Measurements from ENCODE around the gene TNK1. TPM values are rescaled to one million over a fixed set of nuclear protein-coding genes. Genes with fewer than 3 reads are reported as not detected.

The TNK1 gene
- total RNA-seq, 1 experiment from 2014 or later = 16.8 TPM

- H2AFZ ChIP-seq (ENCODE audit: low read depth, low read length, poor library complexity, severe bottlenecking) = no peak within 1 kb of the TSS
- no peaks in the 10 kb centered on the region for H3K9me2 ChIP-seq (ENCODE audit: insufficient read depth)
- peak within 1 kb of the TSS; percentile 88 for H3K9ac ChIP-seq (ENCODE audit: low read length)
- intact Hi-C loops (cut with micrococcal nuclease) = loop anchor here (2.0 to 5.0 kb wide), 3 partner anchors 45 to 305 kb away; partner anchors contain the start of genes EIF5A and POLR2A
- ATAC-seq = peak; percentile 76
- H3K4me1 ChIP-seq (ENCODE audit: control insufficient read depth in 1 of 2, insufficient read depth in 2 of 2, low read length in 2 of 2) = peaks cover 29 to 69% of the 10 kb centered on the region in 2 experiments
- POLR2A ChIA-PET = interaction anchor here (1.0 kb wide), 1 partner anchor 22 kb away, joined by 4 read pairs; no protein-coding TSS in a partner anchor
- H3K4me2 ChIP-seq (ENCODE audit: low read length) = peak within 1 kb of the TSS; percentile 80
- H3K27ac ChIP-seq (ENCODE audit: low read depth, low read length) = peak within 1 kb of the TSS; percentile 99
- RAD21 ChIA-PET (ENCODE audit: low non-redundant PET in 1 of 2, low total read pairs in 2 of 2, uncharacterized antibody in 2 of 2, unreplicated experiment in 2 of 2) = no interaction called here
- CTCF ChIA-PET = interaction anchor here (0.9 to 1.1 kb wide), 2 partner anchors 22 to 85 kb away, joined by 3 read pairs; no protein-coding TSS in a partner anchor
- H3K36me3 ChIP-seq (ENCODE audit: control insufficient read depth in 1 of 2, insufficient read depth in 2 of 2, low read length in 2 of 2) = no peaks in the 10 kb centered on the region
- no peaks in the 10 kb centered on the region for H3K9me3 ChIP-seq (ENCODE audit: control insufficient read depth in 1 of 2, insufficient read depth in 1 of 2, low read depth in 1 of 2, low read length in 2 of 2)
- BruUV-seq (replicated peaks) = no TSS peak
- H3K27me3 ChIP-seq (ENCODE audit: insufficient read depth, low read length) = no peaks in the 10 kb centered on the region
- H3K4me3 ChIP-seq (replicated peaks in 1 of 2; ENCODE audit: low read depth in 1 of 2, low read length in 2 of 2) = peak within 1 kb of the TSS; percentile 79 to 89
- 0 out of 2 replicates have a peak, but pooled peaks cover 4% of the 10 kb centered on the region for H4K20me1 ChIP-seq (ENCODE audit: insufficient read depth)
- DNase-seq (ENCODE audit: low read depth, low spot score) = peak; percentile 79
- peaks cover 32% of the 10 kb centered on the region for H3K79me2 ChIP-seq (ENCODE audit: insufficient read depth, low read length)
- TF ChIP-seq ZNF274 (IDR thresholded peaks at IDR 0.05; ENCODE audit: low read depth, low read length) (no peak), TCF7L2 (IDR thresholded peaks at IDR 0.05; ENCODE audit: borderline replicate concordance, extremely low read depth, insufficient read depth, insufficient read length) (peak; percentile 52), MAX (IDR thresholded peaks at IDR 0.05) (peak; percentile 74), CTCF (IDR thresholded peaks at IDR 0.05 in 2 of 3, conservative IDR thresholded peaks at IDR 0.05 in 1 of 3; ENCODE audit: borderline replicate concordance in 1 of 3, insufficient read depth in 1 of 3, low read depth in 2 of 3, low read length in 2 of 3) (peak in 1 of 3 experiments; percentile 60; a peak in 2 of 6 replicates), ZFX (IDR thresholded peaks at IDR 0.05) (peak; percentile 32; the same call in 1 of the 2 replicates), POLR2AphosphoS5 (IDR thresholded peaks at IDR 0.05; ENCODE audit: low read depth, low read length) (peak; percentile 84), ZBTB33 (IDR thresholded peaks at IDR 0.05; ENCODE audit: extremely low read depth, insufficient replicate concordance, low read length) (no peak), CBX3 (IDR thresholded peaks at IDR 0.05; ENCODE audit: low read depth) (peak; percentile 67), SP1 (IDR thresholded peaks at IDR 0.05; ENCODE audit: low read depth) (peak; percentile 96), JUND (IDR thresholded peaks at IDR 0.05) (peak; percentile 73), RAD21 (IDR thresholded peaks at IDR 0.05; ENCODE audit: low read depth) (no peak), REST (IDR thresholded peaks at IDR 0.05; ENCODE audit: low read depth) (no peak), POLR2A (IDR thresholded peaks at IDR 0.05; ENCODE audit: borderline replicate concordance, extremely low read depth, insufficient read depth, insufficient read length) (peak; percentile 49), ELF1 (IDR thresholded peaks at IDR 0.05; ENCODE audit: borderline replicate concordance, low read depth) (no peak; the same call in 1 of the 2 replicates), EGR1 (IDR thresholded peaks at IDR 0.05; ENCODE audit: low read depth) (peak; percentile 97), YY1 (IDR thresholded peaks at IDR 0.05; ENCODE audit: extremely low read depth, insufficient replicate concordance, low read depth, low read length) (peak; percentile 13), EZH2phosphoT487 (IDR thresholded peaks at IDR 0.05; ENCODE audit: borderline replicate concordance) (no peak), FOSL1 (IDR thresholded peaks at IDR 0.05; ENCODE audit: low read depth) (no peak)
Measured at GRCh38 chr17:7351665-7352502, 29.0 kb upstream of the TNK1 start, which contains the start of gene KCTD11. TSS of gene KCTD11 (plus strand) at chr17:7352162.

All from HCT116 (cell line).